Measurements from ENCODE around the gene ADAMTSL2. TPM values are rescaled to one million over a fixed set of nuclear protein-coding genes. Genes with fewer than 3 reads are reported as not detected.

Gene ADAMTSL2
- polyA plus RNA-seq, 1 donor (not counting 4 experiments of a cell fraction or from before 2014, with no cell fraction given): not detected

DNA sequence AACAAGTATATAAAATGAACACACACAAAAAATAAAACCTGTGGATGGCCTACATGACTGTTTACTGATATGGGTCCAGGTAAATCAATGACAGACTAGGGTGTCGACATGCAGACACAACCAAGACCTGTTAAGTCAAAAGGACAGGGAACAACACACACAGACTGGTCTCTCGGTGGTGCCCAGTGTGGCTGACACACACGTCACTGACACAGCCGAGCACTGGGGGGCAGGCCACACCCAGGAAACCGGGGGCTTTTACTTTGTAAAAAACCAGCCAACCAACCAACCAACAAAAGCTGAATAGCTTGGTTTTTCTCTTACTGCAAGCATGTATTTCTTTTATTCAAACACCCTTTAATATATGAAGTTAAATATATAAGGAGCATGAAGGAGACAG lies 69.7 kb downstream of the ADAMTSL2 start:
- FAIRE-seq (no peak), DNase-seq (ENCODE audit: low read depth, low spot score) (no peak)
- Histone ChIP-seq H2AFZ (ENCODE audit: control insufficient read depth, low read length) (no peak overlapping the region), H3K27ac (ENCODE audit: control insufficient read depth, insufficient read depth, low read length) (no peak overlapping the region), H3K27me3 (ENCODE audit: control insufficient read depth, extremely low read depth, insufficient read depth, low read length) (peaks cover 54% of the 10 kb centered on the region), H3K4me3 (ENCODE audit: control insufficient read depth in 2 of 3, extremely low read depth in 1 of 3, insufficient read depth in 2 of 3, low read depth in 1 of 3, low read length in 3 of 3) (no peak overlapping the region), H3K9me3 (ENCODE audit: control insufficient read depth, low read depth, low read length) (peaks cover 4% of the 10 kb centered on the region), H3K9ac (ENCODE audit: control insufficient read depth, extremely low read depth, insufficient read depth, low read length) (no peak overlapping the region), H3K36me3 (ENCODE audit: control insufficient read depth in 2 of 2, extremely low read depth in 1 of 2, insufficient read depth in 2 of 2, low read length in 2 of 2) (no peaks in the 10 kb centered on the region), H3K9me1 (ENCODE audit: control insufficient read depth, extremely low read depth, insufficient read depth, low read length) (no peaks in the 10 kb centered on the region), H3K4me2 (ENCODE audit: control insufficient read depth, extremely low read depth, insufficient read depth, low read depth, low read length) (no peak overlapping the region), H4K20me1 (ENCODE audit: control insufficient read depth, extremely low read depth, insufficient read depth, low read length) (no peaks in the 10 kb centered on the region), H3K79me2 (ENCODE audit: control insufficient read depth, insufficient read depth, low read length) (no peaks in the 10 kb centered on the region), H3K4me1 (ENCODE audit: control insufficient read depth, extremely low read depth, insufficient read depth, low read length) (no peaks in the 10 kb centered on the region)
- TF ChIP-seq CTCF (optimal IDR thresholded peaks at IDR 0.05 in 1 of 3, IDR thresholded peaks at IDR 0.05 in 1 of 3, conservative IDR thresholded peaks at IDR 0.05 in 1 of 3; ENCODE audit: extremely low read depth in 1 of 3, insufficient read depth in 2 of 3, low read length in 3 of 3): no peak
- TF ChIP-seq EZH2 (IDR thresholded peaks at IDR 0.05; ENCODE audit: low read length): no peak
- dilution Hi-C loops (cut with MboI; ENCODE audit: extremely low pct_ligation_motif_present, low sequenced_read_pairs): no loop called here

DNA sequence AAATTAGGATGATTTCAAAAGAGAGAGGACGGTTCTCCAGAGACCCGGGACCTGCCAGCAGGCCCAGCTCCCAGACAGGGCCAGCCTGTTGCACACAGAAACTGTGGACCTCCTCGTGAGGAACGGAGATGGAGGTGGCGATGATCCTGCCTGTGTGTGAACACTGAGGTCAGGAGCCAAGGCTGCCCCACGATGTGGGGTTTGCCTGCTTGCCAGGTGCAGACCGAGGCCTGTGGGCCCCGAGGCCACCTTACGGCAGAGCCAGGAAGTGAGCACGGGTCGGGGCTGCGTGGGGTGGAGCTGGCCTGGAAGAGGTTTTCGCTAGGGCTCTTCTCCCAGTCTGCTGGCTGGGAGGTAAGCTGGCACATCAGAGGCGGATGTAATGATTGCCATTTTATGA lies 70.4 kb downstream of the ADAMTSL2 start:
- no peak overlapping the region for H3K27ac ChIP-seq (ENCODE audit: control insufficient read depth, insufficient read depth, low read length)
- H3K4me2 ChIP-seq (ENCODE audit: control insufficient read depth, extremely low read depth, insufficient read depth, low read depth, low read length): no peak overlapping the region
- FAIRE-seq: no peak
- H3K9me3 ChIP-seq (ENCODE audit: control insufficient read depth, low read depth, low read length): peaks cover 1% of the 10 kb centered on the region
- TF ChIP-seq CTCF (optimal IDR thresholded peaks at IDR 0.05 in 1 of 3, IDR thresholded peaks at IDR 0.05 in 1 of 3, conservative IDR thresholded peaks at IDR 0.05 in 1 of 3; ENCODE audit: extremely low read depth in 1 of 3, insufficient read depth in 2 of 3, low read length in 3 of 3): peak in 2 of 3 experiments; percentile 21 to 26
- TF ChIP-seq EZH2 (IDR thresholded peaks at IDR 0.05; ENCODE audit: low read length): peak; percentile 27
- H3K79me2 ChIP-seq (ENCODE audit: control insufficient read depth, insufficient read depth, low read length): no peaks in the 10 kb centered on the region
- H3K4me1 ChIP-seq (ENCODE audit: control insufficient read depth, extremely low read depth, insufficient read depth, low read length): no peaks in the 10 kb centered on the region
- H3K4me3 ChIP-seq (ENCODE audit: control insufficient read depth in 2 of 3, extremely low read depth in 1 of 3, insufficient read depth in 2 of 3, low read depth in 1 of 3, low read length in 3 of 3): no peak overlapping the region
- H3K36me3 ChIP-seq (ENCODE audit: control insufficient read depth in 2 of 2, extremely low read depth in 1 of 2, insufficient read depth in 2 of 2, low read length in 2 of 2): no peaks in the 10 kb centered on the region
- H2AFZ ChIP-seq (ENCODE audit: control insufficient read depth, low read length): no peak overlapping the region
- H3K27me3 ChIP-seq (ENCODE audit: control insufficient read depth, extremely low read depth, insufficient read depth, low read length): peaks cover 60% of the 10 kb centered on the region
- no peaks in the 10 kb centered on the region for H4K20me1 ChIP-seq (ENCODE audit: control insufficient read depth, extremely low read depth, insufficient read depth, low read length)
- no peaks in the 10 kb centered on the region for H3K9me1 ChIP-seq (ENCODE audit: control insufficient read depth, extremely low read depth, insufficient read depth, low read length)
- no peak overlapping the region for H3K9ac ChIP-seq (ENCODE audit: control insufficient read depth, extremely low read depth, insufficient read depth, low read length)
- no peak for DNase-seq (ENCODE audit: low read depth, low spot score)
- dilution Hi-C loops (cut with MboI; ENCODE audit: extremely low pct_ligation_motif_present, low sequenced_read_pairs): no loop called here
